Activated naive CD8-positive, alpha-beta T cell treated with anti-CD3 and anti-CD28 coated beads for 36 hours (primary cell): Measurements from ENCODE around the gene BMERB1. TPM values are rescaled to one million over a fixed set of nuclear protein-coding genes. Genes with fewer than 3 reads are reported as not detected.
"Not testable (repeated sequence)": the region's sequence is repeated elsewhere in the genome, so short reads cannot be mapped to it uniquely, and the experiment has no call there.

Source experiments
- DNase-seq: peaks from one replicate; pipeline ENCODE4 v3.0.0; 2021
- H3K27ac Mint-ChIP-seq: one replicate; pipeline ENCODE4 v1.8.0; 2022; ENCODE audit warnings: mild to moderate bottlenecking, moderate library complexity, mixed read lengths
- H3K27me3 Mint-ChIP-seq: one replicate; pipeline ENCODE4 v1.8.0; 2022; ENCODE audit warnings: mild to moderate bottlenecking, mixed read lengths
- H3K36me3 Mint-ChIP-seq: one replicate; pipeline ENCODE4 v1.8.0; 2021; ENCODE audit warnings: mild to moderate bottlenecking, mixed read lengths
- H3K4me1 Mint-ChIP-seq: one replicate; pipeline ENCODE4 v1.8.0; 2021; ENCODE audit warnings: mixed read lengths
- H3K4me3 Mint-ChIP-seq: one replicate; pipeline ENCODE4 v1.8.0; 2022; ENCODE audit warnings: mild to moderate bottlenecking, moderate library complexity, mixed read lengths
- H3K9me3 Mint-ChIP-seq: one replicate; pipeline ENCODE4 v1.8.0; 2022; ENCODE audit warnings: mixed read lengths
- total RNA-seq, 2 experiments: library from RNA; stranded (reverse); gene quantifications; one replicate each; pipeline ENCODE4 v1.2.3, GENCODE V29; 2021

The BMERB1 gene
- total RNA-seq, result 10 to 100 TPM; 19.9 to 24.8 TPM

GRCh38 chr16:15434425-15435215 lies at the start of gene BMERB1:
Gene BMERB1, plus strand, starts transcription at chr16:15434588. Its CDS starts 66 bp downstream, at chr16:15434654.
- peaks cover 23% of the 10 kb centered on the region for H3K27me3 Mint-ChIP-seq
- H3K9me3 Mint-ChIP-seq, result no peaks in the 10 kb centered on the region
- peak; percentile 77 for DNase-seq
- no peaks in the 10 kb centered on the region for H3K36me3 Mint-ChIP-seq
- H3K4me1 Mint-ChIP-seq, result peaks cover 13% of the 10 kb centered on the region
- H3K4me3 Mint-ChIP-seq, result peak within 1 kb of the TSS; percentile 87
- H3K27ac Mint-ChIP-seq, result peak within 1 kb of the TSS; percentile 58

DNA sequence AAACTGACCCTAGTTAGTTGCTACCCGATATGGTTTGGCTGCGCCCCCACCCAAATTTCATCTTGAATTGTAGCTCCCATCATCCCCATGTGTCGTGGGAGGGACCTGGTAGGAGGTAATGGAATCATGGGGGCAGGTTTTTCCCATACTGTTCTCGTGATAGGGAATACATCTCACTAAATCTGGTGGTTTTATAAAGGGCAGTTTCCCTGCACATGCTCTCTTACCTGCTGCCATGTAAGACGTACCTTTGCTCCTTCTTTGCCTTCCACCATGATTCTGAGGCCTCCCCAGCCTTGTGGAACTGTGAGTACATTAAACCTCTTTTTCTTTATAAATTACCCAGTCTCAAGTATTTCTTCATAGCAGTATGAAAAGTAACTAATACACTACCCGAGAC lies 46.3 kb upstream of the BMERB1 start:
- H3K9me3 Mint-ChIP-seq, H3K4me1 Mint-ChIP-seq, DNase-seq, H3K4me3 Mint-ChIP-seq, H3K27ac Mint-ChIP-seq, H3K36me3 Mint-ChIP-seq: not testable (repeated sequence)
- peaks cover 14% of the 10 kb centered on the region for H3K27me3 Mint-ChIP-seq

DNA sequence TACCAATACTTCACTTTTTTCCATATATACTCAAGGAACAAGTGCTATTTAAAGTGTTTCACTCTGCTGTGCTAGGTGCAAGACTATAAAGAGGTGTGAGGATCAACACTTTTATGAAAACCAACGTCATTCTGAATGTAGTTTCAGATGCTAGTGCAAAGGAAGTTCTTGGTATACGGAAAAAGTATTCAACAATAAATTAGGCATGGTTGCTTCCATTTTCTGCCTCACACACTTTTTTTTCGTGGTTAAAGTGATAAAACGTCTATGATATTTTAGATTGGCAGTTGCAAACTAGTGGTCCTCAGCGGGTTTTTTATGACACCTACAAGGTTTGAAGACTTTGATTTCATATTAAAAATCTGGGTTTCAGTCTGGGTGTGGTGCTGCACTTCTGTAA lies 44.5 kb upstream of the BMERB1 start:
- not testable (repeated sequence) for H3K36me3 Mint-ChIP-seq, H3K9me3 Mint-ChIP-seq, H3K4me1 Mint-ChIP-seq, H3K4me3 Mint-ChIP-seq, DNase-seq, H3K27ac Mint-ChIP-seq
- peaks cover 27% of the 10 kb centered on the region for H3K27me3 Mint-ChIP-seq

- H3K4me3 Mint-ChIP-seq, H3K9me3 Mint-ChIP-seq, H3K36me3 Mint-ChIP-seq: not testable (repeated sequence)
Observed at GRCh38 chr16:15393025-15393424, 41.4 kb upstream of the BMERB1 start.

DNA sequence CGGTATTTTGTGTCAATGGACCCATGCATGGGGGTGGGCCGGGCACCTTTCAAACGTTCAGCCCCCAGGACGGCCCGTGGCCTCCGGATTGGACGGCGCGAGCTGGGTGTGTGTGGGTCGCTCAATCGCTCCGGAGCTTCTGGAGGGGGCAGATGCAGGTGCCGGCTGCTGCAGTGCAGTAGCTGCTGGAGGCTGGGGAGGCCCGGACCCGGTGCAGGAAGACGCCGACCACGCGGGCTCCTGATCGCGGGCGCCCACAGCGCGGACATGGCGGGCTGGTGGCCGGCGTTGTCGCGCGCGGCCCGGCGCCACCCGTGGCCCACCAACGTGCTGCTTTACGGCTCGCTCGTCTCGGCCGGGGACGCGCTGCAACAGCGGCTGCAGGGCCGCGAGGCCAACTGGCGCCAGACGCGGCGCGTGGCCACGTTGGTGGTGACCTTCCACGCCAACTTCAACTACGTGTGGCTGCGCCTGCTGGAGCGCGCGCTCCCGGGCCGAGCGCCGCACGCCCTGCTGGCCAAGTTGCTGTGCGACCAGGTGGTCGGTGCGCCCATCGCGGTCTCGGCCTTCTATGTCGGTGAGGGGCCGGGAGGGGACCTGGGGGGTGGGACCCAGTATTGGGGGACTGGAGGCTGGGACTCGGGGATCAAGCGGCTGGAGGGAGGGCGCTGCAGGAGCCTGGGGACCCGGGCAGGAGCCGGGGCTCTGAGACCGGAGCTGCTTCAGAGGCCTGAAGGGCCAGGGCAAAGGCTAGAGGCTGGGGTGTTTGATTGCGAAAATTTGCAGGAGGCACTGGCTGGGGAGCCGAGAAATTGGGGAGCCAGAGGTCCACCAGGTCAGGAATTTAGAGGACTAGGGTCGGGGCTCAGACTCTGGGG lies 38.5 kb upstream of the BMERB1 start, which contains the start of gene MPV17L:
TSS of gene MPV17L (plus strand) at position 124 of the 878 bp plus-strand sequence. CDS start at position 268, 144 bp downstream.
- not testable (repeated sequence) for H3K36me3 Mint-ChIP-seq, H3K27ac Mint-ChIP-seq, H3K4me1 Mint-ChIP-seq, H3K9me3 Mint-ChIP-seq
- peak; percentile 16 for DNase-seq
- Mint-ChIP-seq H3K27me3 (peaks cover 62% of the 10 kb centered on the region), H3K4me3 (peak within 1 kb of the TSS; percentile 22)

More at GRCh38 chr16:15393025-15393424, 41.4 kb upstream of the BMERB1 start:
- H3K27me3 Mint-ChIP-seq, result peaks cover 50% of the 10 kb centered on the region
- not testable (repeated sequence) for DNase-seq, H3K4me1 Mint-ChIP-seq, H3K27ac Mint-ChIP-seq

DNA sequence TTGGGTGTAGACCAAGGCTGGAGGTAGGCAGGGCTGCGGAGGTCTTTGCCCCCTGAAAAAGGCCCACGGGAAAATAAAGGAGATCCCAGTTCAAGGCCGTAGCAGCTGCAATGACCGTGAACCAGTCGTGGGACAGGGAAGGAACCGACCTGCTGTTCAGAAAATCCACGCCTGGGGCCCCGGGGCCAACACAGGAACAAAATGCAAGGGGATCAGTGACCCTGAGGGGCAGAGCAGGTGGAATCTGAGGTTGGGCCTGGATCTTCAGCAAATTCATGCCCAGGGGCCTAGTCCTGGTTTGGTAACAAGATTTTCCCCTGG lies 37.9 kb upstream of the BMERB1 start:
- H3K36me3 Mint-ChIP-seq, H3K4me1 Mint-ChIP-seq, H3K9me3 Mint-ChIP-seq, H3K27ac Mint-ChIP-seq, H3K4me3 Mint-ChIP-seq, DNase-seq: not testable (repeated sequence)
- H3K27me3 Mint-ChIP-seq, result peaks cover 62% of the 10 kb centered on the region

- Mint-ChIP-seq H3K9me3 (no peaks in the 10 kb centered on the region), H3K27ac (no peak overlapping the region), H3K4me1 (no peaks in the 10 kb centered on the region), H3K36me3 (no peaks in the 10 kb centered on the region), H3K4me3 (no peak overlapping the region), H3K27me3 (peaks cover 62% of the 10 kb centered on the region)
- DNase-seq, result no peak
Observed at GRCh38 chr16:15396948-15397594, 37.3 kb upstream of the BMERB1 start.

GRCh38 chr16:15398618-15399316 lies 35.6 kb upstream of the BMERB1 start:
- H3K9me3 Mint-ChIP-seq, result no peaks in the 10 kb centered on the region
- H3K27ac Mint-ChIP-seq, result no peak overlapping the region
- H3K4me1 Mint-ChIP-seq, result no peaks in the 10 kb centered on the region

GRCh38 chr16:15399317-15399716 lies 35.1 kb upstream of the BMERB1 start:
- no peak for DNase-seq
- Mint-ChIP-seq H3K36me3 (no peaks in the 10 kb centered on the region), H3K4me1 (no peaks in the 10 kb centered on the region), H3K27me3 (peaks cover 58% of the 10 kb centered on the region), H3K4me3 (no peak overlapping the region), H3K9me3 (no peaks in the 10 kb centered on the region), H3K27ac (no peak overlapping the region)

More at GRCh38 chr16:15398618-15399316, 35.6 kb upstream of the BMERB1 start:
- Mint-ChIP-seq H3K36me3 (no peaks in the 10 kb centered on the region), H3K27me3 (peaks cover 62% of the 10 kb centered on the region), H3K4me3 (no peak overlapping the region)
- no peak for DNase-seq

- not testable (repeated sequence) for H3K9me3 Mint-ChIP-seq, DNase-seq, H3K27ac Mint-ChIP-seq, H3K4me1 Mint-ChIP-seq, H3K4me3 Mint-ChIP-seq, H3K36me3 Mint-ChIP-seq
- H3K27me3 Mint-ChIP-seq, result peaks cover 48% of the 10 kb centered on the region
Observed at GRCh38 chr16:15400314-15400713, 34.1 kb upstream of the BMERB1 start.

GRCh38 chr16:15401972-15402371 lies 32.4 kb upstream of the BMERB1 start:
- H3K4me3 Mint-ChIP-seq, result no peak overlapping the region
- H3K4me1 Mint-ChIP-seq, result no peaks in the 10 kb centered on the region
- no peaks in the 10 kb centered on the region for H3K36me3 Mint-ChIP-seq
- H3K27ac Mint-ChIP-seq, result no peak overlapping the region
- no peak for DNase-seq
- H3K9me3 Mint-ChIP-seq, result no peaks in the 10 kb centered on the region
- H3K27me3 Mint-ChIP-seq, result peaks cover 33% of the 10 kb centered on the region

DNA sequence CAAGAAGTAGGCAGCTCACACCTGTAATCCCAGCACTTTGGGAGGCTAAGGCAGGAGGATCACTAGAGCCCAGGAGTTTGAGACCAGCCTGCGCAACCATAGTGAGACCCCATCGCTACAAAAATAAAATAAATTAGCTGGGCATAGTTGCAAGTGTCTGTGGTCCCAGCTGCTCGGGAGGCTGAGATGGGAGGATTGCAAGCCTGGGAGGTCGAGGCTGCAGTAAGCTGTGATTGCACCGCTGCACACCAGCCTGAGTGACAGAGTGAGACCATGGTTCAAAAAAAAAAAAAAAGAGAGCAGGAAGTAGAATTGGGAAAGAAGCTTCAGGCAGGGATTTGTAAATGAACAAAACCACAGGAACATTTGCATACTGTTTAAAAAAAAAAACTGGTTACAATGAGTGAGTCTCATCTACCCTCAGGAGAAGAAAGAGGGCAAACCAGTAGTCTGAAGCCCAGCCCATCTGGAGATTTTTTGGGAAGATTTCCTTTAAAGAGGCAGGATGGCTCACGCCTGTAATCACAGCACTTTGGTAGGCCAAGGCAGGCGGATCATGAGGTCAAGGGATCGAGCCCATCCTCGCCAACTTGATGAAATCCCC lies 30.9 kb upstream of the BMERB1 start:
- peaks cover 17% of the 10 kb centered on the region for H3K27me3 Mint-ChIP-seq
- DNase-seq, result no peak
- no peak overlapping the region for H3K4me3 Mint-ChIP-seq
- no peaks in the 10 kb centered on the region for H3K4me1 Mint-ChIP-seq
- H3K9me3 Mint-ChIP-seq, result no peaks in the 10 kb centered on the region
- H3K36me3 Mint-ChIP-seq, result no peaks in the 10 kb centered on the region
- H3K27ac Mint-ChIP-seq, result no peak overlapping the region

DNA sequence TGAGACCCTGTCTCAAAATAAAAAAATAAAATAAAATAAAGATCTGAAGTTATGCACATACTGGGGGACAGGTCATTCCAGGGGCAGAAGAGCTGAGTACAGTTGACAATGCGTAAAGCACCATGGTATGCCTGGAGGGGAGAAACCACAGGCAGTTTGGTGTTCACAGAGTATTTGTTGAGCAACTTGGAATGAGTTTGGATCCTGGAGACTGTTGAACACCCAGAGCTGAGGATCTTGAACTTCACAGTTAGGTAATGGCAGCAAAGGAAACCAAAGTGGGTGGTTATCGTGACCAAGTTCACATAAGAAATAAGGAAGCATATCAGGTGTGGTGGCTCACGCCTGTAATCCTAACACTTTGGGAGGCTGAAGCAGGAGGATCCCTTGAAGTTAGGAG lies 30.3 kb upstream of the BMERB1 start:
- peaks cover 11% of the 10 kb centered on the region for H3K27me3 Mint-ChIP-seq
- DNase-seq, H3K4me1 Mint-ChIP-seq, H3K36me3 Mint-ChIP-seq, H3K9me3 Mint-ChIP-seq, H3K27ac Mint-ChIP-seq, H3K4me3 Mint-ChIP-seq: not testable (repeated sequence)

- Mint-ChIP-seq H3K27ac (no peak overlapping the region), H3K4me1 (no peaks in the 10 kb centered on the region), H3K4me3 (no peak overlapping the region), H3K27me3 (peaks cover 7% of the 10 kb centered on the region), H3K9me3 (no peaks in the 10 kb centered on the region), H3K36me3 (no peaks in the 10 kb centered on the region)
- DNase-seq, result no peak
Observed at GRCh38 chr16:15404792-15405191, 29.6 kb upstream of the BMERB1 start.
